ENCODE results near the gene NUP210.

DNA sequence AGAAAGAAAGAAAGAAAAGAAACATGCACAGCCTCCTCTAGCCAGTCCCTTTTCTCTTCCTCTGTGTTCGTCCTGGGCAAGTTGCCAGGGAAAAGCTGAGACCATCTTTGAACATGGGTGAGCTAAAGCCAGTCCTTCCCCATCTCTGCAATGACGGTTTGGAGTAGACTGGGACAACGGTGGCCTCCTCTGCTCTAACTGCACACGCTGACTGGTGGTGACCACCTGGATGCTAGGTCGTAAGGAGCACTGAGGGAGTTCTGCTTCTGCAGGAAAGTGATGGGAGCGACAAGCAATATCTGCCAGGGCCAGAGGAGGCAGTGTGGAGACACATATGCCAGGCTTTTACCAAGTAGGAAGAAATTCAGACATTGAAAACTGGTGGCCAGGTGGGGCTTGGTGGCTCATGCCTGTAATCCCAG, 111.7 kb downstream of the NUP210 start:
- TF ChIP-seq POLR2AphosphoS5 (IDR thresholded peaks at IDR 0.05; ENCODE audit: low read depth) (no peak; the same call in 1 of the 2 replicates), JUNB (IDR thresholded peaks at IDR 0.05; ENCODE audit: unreplicated experiment) (no peak), CREB1 (CRISPR knock-in tag; IDR thresholded peaks at IDR 0.05; ENCODE audit: low read depth) (no peak), EZH2phosphoT487 (IDR thresholded peaks at IDR 0.05; ENCODE audit: unreplicated experiment) (no peak), EZH2 (IDR thresholded peaks at IDR 0.05; ENCODE audit: low read depth, unreplicated experiment) (no peak), REST (IDR thresholded peaks at IDR 0.05; ENCODE audit: unreplicated experiment) (no peak)
- TF ChIP-seq, protein P1, sequence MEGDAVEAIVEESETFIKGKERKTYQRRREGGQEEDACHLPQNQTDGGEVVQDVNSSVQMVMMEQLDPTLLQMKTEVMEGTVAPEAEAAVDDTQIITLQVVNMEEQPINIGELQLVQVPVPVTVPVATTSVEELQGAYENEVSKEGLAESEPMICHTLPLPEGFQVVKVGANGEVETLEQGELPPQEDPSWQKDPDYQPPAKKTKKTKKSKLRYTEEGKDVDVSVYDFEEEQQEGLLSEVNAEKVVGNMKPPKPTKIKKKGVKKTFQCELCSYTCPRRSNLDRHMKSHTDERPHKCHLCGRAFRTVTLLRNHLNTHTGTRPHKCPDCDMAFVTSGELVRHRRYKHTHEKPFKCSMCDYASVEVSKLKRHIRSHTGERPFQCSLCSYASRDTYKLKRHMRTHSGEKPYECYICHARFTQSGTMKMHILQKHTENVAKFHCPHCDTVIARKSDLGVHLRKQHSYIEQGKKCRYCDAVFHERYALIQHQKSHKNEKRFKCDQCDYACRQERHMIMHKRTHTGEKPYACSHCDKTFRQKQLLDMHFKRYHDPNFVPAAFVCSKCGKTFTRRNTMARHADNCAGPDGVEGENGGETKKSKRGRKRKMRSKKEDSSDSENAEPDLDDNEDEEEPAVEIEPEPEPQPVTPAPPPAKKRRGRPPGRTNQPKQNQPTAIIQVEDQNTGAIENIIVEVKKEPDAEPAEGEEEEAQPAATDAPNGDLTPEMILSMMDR (conservative IDR thresholded peaks at IDR 0.05; ENCODE audit: low read depth in 2 of 2) = peak; percentile 62 to 75
- TF ChIP-seq, protein P2, sequence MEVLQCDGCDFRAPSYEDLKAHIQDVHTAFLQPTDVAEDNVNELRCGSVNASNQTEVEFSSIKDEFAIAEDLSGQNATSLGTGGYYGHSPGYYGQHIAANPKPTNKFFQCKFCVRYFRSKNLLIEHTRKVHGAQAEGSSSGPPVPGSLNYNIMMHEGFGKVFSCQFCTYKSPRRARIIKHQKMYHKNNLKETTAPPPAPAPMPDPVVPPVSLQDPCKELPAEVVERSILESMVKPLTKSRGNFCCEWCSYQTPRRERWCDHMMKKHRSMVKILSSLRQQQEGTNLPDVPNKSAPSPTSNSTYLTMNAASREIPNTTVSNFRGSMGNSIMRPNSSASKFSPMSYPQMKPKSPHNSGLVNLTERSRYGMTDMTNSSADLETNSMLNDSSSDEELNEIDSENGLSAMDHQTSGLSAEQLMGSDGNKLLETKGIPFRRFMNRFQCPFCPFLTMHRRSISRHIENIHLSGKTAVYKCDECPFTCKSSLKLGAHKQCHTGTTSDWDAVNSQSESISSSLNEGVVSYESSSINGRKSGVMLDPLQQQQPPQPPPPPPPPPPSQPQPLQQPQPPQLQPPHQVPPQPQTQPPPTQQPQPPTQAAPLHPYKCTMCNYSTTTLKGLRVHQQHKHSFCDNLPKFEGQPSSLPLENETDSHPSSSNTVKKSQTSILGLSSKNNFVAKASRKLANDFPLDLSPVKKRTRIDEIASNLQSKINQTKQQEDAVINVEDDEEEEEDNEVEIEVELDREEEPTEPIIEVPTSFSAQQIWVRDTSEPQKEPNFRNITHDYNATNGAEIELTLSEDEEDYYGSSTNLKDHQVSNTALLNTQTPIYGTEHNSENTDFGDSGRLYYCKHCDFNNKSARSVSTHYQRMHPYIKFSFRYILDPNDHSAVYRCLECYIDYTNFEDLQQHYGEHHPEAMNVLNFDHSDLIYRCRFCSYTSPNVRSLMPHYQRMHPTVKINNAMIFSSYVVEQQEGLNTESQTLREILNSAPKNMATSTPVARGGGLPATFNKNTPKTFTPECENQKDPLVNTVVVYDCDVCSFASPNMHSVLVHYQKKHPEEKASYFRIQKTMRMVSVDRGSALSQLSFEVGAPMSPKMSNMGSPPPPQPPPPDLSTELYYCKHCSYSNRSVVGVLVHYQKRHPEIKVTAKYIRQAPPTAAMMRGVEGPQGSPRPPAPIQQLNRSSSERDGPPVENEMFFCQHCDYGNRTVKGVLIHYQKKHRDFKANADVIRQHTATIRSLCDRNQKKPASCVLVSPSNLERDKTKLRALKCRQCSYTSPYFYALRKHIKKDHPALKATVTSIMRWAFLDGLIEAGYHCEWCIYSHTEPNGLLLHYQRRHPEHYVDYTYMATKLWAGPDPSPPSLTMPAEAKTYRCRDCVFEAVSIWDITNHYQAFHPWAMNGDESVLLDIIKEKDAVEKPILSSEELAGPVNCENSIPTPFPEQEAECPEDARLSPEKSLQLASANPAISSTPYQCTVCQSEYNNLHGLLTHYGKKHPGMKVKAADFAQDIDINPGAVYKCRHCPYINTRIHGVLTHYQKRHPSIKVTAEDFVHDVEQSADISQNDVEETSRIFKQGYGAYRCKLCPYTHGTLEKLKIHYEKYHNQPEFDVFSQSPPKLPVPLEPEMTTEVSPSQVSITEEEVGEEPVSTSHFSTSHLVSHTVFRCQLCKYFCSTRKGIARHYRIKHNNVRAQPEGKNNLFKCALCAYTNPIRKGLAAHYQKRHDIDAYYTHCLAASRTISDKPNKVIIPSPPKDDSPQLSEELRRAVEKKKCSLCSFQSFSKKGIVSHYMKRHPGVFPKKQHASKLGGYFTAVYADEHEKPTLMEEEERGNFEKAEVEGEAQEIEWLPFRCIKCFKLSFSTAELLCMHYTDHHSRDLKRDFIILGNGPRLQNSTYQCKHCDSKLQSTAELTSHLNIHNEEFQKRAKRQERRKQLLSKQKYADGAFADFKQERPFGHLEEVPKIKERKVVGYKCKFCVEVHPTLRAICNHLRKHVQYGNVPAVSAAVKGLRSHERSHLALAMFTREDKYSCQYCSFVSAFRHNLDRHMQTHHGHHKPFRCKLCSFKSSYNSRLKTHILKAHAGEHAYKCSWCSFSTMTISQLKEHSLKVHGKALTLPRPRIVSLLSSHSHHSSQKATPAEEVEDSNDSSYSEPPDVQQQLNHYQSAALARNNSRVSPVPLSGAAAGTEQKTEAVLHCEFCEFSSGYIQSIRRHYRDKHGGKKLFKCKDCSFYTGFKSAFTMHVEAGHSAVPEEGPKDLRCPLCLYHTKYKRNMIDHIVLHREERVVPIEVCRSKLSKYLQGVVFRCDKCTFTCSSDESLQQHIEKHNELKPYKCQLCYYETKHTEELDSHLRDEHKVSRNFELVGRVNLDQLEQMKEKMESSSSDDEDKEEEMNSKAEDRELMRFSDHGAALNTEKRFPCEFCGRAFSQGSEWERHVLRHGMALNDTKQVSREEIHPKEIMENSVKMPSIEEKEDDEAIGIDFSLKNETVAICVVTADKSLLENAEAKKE (CRISPR knock-in tag; IDR thresholded peaks at IDR 0.05) = no peak

All from GM23338 (cell line).